HCT116 (cell line): Measurements from ENCODE around the gene CLCN1. TPM values are rescaled to one million over a fixed set of nuclear protein-coding genes. Genes with fewer than 3 reads are reported as not detected.

Source experiments
- ATAC-seq: fragments of 200-7000 bp; cut with Tn5 transposase; 2 replicates; pipeline ENCODE4 v1.9.1; 2020; ENCODE audit warnings: mild to moderate bottlenecking, moderate library complexity
- BruUV-seq: library from RNA; stranded (reverse); fragments of 400-500 nt; replicated peaks from 2 replicates; lab custom pipeline; 2021; lab: Mats Ljungman, UMichigan
- CTCF ChIA-PET: fragments of 300-600 bp; sonication (Branson Sonifier 250); formaldehyde crosslinking; loops from one replicate; lab custom pipeline; 2021; ENCODE audit warnings: antibody characterized with exemption; lab: Charles Lee
- POLR2A ChIA-PET: fragments of 300-600, 350-600 bp; sonication (Branson Sonifier 250); formaldehyde crosslinking; loops from one replicate; lab custom pipeline; 2021; ENCODE audit warnings: antibody characterized with exemption; lab: Charles Lee
- RAD21 ChIA-PET, 2 experiments: fragments of 300-600 bp; sonication (Branson Sonifier 250); formaldehyde crosslinking; loops; one replicate each; lab custom pipeline; 2023; ENCODE audit warnings: low total read pairs in 2 of 2; ENCODE audit not compliant: uncharacterized antibody in 2 of 2, unreplicated experiment in 2 of 2, low non-redundant PET in 1 of 2; lab: Charles Lee
- DNase-seq: peaks from one replicate; pipeline ENCODE4 v3.0.0-alpha.2; 2010; ENCODE audit warnings: low read depth, low spot score
- H2AFZ ChIP-seq: fragments of 200-600 bp; shearing (Covaris generic), sonication (generic); 2 replicates; pipeline ENCODE4 v1.6.1; 2017; ENCODE audit warnings: low read depth, mixed run types, mixed read lengths, antibody characterized with exemption, low read length; ENCODE audit not compliant: poor library complexity, severe bottlenecking
- H3K27ac ChIP-seq: 2 replicates; pipeline ENCODE4 v1.5.1; 2012; ENCODE audit warnings: low read depth, low read length
- H3K27me3 ChIP-seq: fragments of 200-600 bp; sonication (generic); 2 replicates; pipeline ENCODE4 v1.6.1; 2016; ENCODE audit warnings: mixed run types, low read length, mixed read lengths; ENCODE audit not compliant: insufficient read depth
- H3K36me3 ChIP-seq, 2 experiments: fragments of 200-500 bp in 1 of 2; fragments of 200-600 bp in 1 of 2; sonication (Bioruptor generic) in 1 of 2; sonication (generic) in 1 of 2; 2 replicates each; pipeline versions ENCODE4 v1.5.1 to v1.6.1; 2014 to 2016; ENCODE audit warnings: low read length in 2 of 2, inconsistent platforms in 1 of 2, mixed read lengths in 1 of 2, mixed run types in 1 of 2; ENCODE audit not compliant: insufficient read depth in 2 of 2, control insufficient read depth in 1 of 2
- H3K4me1 ChIP-seq, 2 experiments: fragments of 200-600 bp in 1 of 2; sonication (generic) in 1 of 2; 2 replicates each; pipeline versions ENCODE4 v1.5.1 to v1.6.1; 2012 to 2017; ENCODE audit warnings: low read length in 2 of 2, inconsistent platforms in 1 of 2, mild to moderate bottlenecking in 1 of 2, mixed read lengths in 1 of 2, mixed run types in 1 of 2, moderate library complexity in 1 of 2; ENCODE audit not compliant: insufficient read depth in 2 of 2, control insufficient read depth in 1 of 2
- H3K4me2 ChIP-seq: fragments of 200-600 bp; sonication (generic); 2 replicates; pipeline ENCODE4 v1.6.1; 2017; ENCODE audit warnings: mixed run types, low read length, mixed read lengths
- H3K4me3 ChIP-seq, 2 experiments: fragments of 200-600 bp in 1 of 2; sonication (generic) in 1 of 2; replicated peaks in 1 of 2; 2 replicates each; pipeline ENCODE4 v1.5.1; 2011 to 2016; ENCODE audit warnings: low read length in 2 of 2, control low read depth in 1 of 2, low read depth in 1 of 2, mild to moderate bottlenecking in 1 of 2, mixed read lengths in 1 of 2, mixed run types in 1 of 2
- H3K79me2 ChIP-seq: fragments of 200-600 bp; sonication (generic); 2 replicates; pipeline ENCODE4 v1.6.1; 2017; ENCODE audit warnings: mild to moderate bottlenecking, mixed run types, low read length, moderate library complexity, mixed read lengths; ENCODE audit not compliant: insufficient read depth
- H3K9ac ChIP-seq: fragments of 200-600 bp; sonication (generic); 2 replicates; pipeline ENCODE4 v1.6.1; 2016; ENCODE audit warnings: low read length, mixed read lengths
- H3K9me2 ChIP-seq: fragments of 200-600 bp; sonication (generic), shearing (Covaris generic); 2 replicates; pipeline ENCODE4 v1.6.1; 2017; ENCODE audit warnings: mixed run types, mild to moderate bottlenecking, moderate library complexity; ENCODE audit not compliant: insufficient read depth
- H3K9me3 ChIP-seq, 2 experiments: fragments of 200-500 bp in 1 of 2; fragments of 200-600 bp in 1 of 2; sonication (Bioruptor generic) in 1 of 2; sonication (generic) in 1 of 2; 2 replicates each; pipeline ENCODE4 v1.6.1; 2014 to 2017; ENCODE audit warnings: low read length in 2 of 2, mixed read lengths in 2 of 2, inconsistent platforms in 1 of 2, low read depth in 1 of 2, mild to moderate bottlenecking in 1 of 2, mixed run types in 1 of 2, moderate library complexity in 1 of 2; ENCODE audit not compliant: control insufficient read depth in 1 of 2, insufficient read depth in 1 of 2
- H4K20me1 ChIP-seq: fragments of 200-600 bp; sonication (generic), shearing (Covaris generic); 2 replicates; pipeline ENCODE4 v1.6.1; 2017; ENCODE audit warnings: mixed run types, mild to moderate bottlenecking, moderate library complexity; ENCODE audit not compliant: insufficient read depth
- CBX3 ChIP-seq: IDR thresholded peaks from 2 replicates; pipeline ENCODE4 v1.6.1; 2012; ENCODE audit warnings: low read depth
- CEBPB ChIP-seq: IDR thresholded peaks from 2 replicates; pipeline ENCODE4 v1.6.1; 2012; ENCODE audit warnings: low read depth
- CTCF ChIP-seq, 3 experiments: fragments of 200-600 bp in 1 of 3; sonication (generic) in 1 of 3; IDR thresholded peaks in 2 of 3; conservative IDR thresholded peaks in 1 of 3; 2 replicates each; pipeline ENCODE4 v1.5.1; 2012 to 2017; ENCODE audit warnings: low read depth in 2 of 3, low read length in 2 of 3, antibody characterized with exemption in 1 of 3, borderline replicate concordance in 1 of 3, control low read depth in 1 of 3, mild to moderate bottlenecking in 1 of 3, mixed read lengths in 1 of 3, mixed run types in 1 of 3, moderate library complexity in 1 of 3; ENCODE audit not compliant: insufficient read depth in 1 of 3
- ELF1 ChIP-seq: IDR thresholded peaks from 2 replicates; pipeline ENCODE4 v1.6.1; 2012; ENCODE audit warnings: low read depth, borderline replicate concordance
- EZH2phosphoT487 ChIP-seq: fragments of 200-600 bp; IDR thresholded peaks from 2 replicates; pipeline ENCODE4 v1.6.1; 2018; ENCODE audit warnings: antibody characterized with exemption, borderline replicate concordance
- JUND ChIP-seq: IDR thresholded peaks from 2 replicates; pipeline ENCODE4 v1.6.1; 2012
- MAX ChIP-seq: IDR thresholded peaks from 2 replicates; pipeline ENCODE4 v1.6.1; 2012
- RAD21 ChIP-seq: IDR thresholded peaks from 2 replicates; pipeline ENCODE4 v1.6.1; 2012; ENCODE audit warnings: low read depth, mild to moderate bottlenecking
- SIN3A ChIP-seq: IDR thresholded peaks from 2 replicates; pipeline ENCODE4 v1.6.1; 2012; ENCODE audit warnings: low read depth
- SP1 ChIP-seq: IDR thresholded peaks from 2 replicates; pipeline ENCODE4 v1.6.1; 2012; ENCODE audit warnings: low read depth
- SRF ChIP-seq: IDR thresholded peaks from 2 replicates; pipeline ENCODE4 v1.6.1; 2012; ENCODE audit warnings: low read depth
- TCF7L2 ChIP-seq: IDR thresholded peaks from 2 replicates; pipeline ENCODE4 v1.7.0; 2011; ENCODE audit warnings: borderline replicate concordance, inconsistent platforms; ENCODE audit not compliant: insufficient read depth, insufficient read length; ENCODE audit errors: extremely low read depth
- YY1 ChIP-seq: IDR thresholded peaks from 2 replicates; pipeline ENCODE4 v1.6.1; 2011; ENCODE audit warnings: low read length, low read depth, moderate library complexity, mild to moderate bottlenecking; ENCODE audit not compliant: insufficient replicate concordance; ENCODE audit errors: extremely low read depth
- ZBTB33 ChIP-seq: IDR thresholded peaks from 2 replicates; pipeline ENCODE4 v1.6.1; 2011; ENCODE audit warnings: mild to moderate bottlenecking, low read length, moderate library complexity; ENCODE audit not compliant: insufficient replicate concordance; ENCODE audit errors: extremely low read depth
- ZFX ChIP-seq: fragments of 450-650 bp; IDR thresholded peaks from 2 replicates; pipeline ENCODE4 v1.6.1; 2017
- intact Hi-C: fragments of 100-400 bp; cut with micrococcal nuclease; formaldehyde crosslinking; loops from 2 replicates; pipeline ENCODE4 v1.10.0; 2022
- total RNA-seq: library from RNA; stranded (reverse); gene quantifications from one replicate; pipeline ENCODE4 v1.2.1, GENCODE V29; 2021; ENCODE audit not compliant: unreplicated experiment

Gene CLCN1
- total RNA-seq, 1 experiment from 2014 or later: 0.47 TPM

GRCh38 chr7:143399642-143400041 lies 83.7 kb downstream of the CLCN1 start:
- intact Hi-C loops: no loop called here
- H2AFZ ChIP-seq: no peak overlapping the region
- no TSS peak for BruUV-seq

GRCh38 chr7:143401265-143401664 lies 85.4 kb downstream of the CLCN1 start:
- H3K4me1 ChIP-seq: no peaks in the 10 kb centered on the region
- ChIA-PET CTCF (no interaction called here), POLR2A (no interaction called here), RAD21 (no interaction called here)
- no peak for ATAC-seq
- H3K4me3 ChIP-seq: no peak overlapping the region
- no peaks in the 10 kb centered on the region for H3K9me3 ChIP-seq
- no TSS peak for BruUV-seq
- H3K79me2 ChIP-seq: no peaks in the 10 kb centered on the region
- no peak for DNase-seq
- H3K9ac ChIP-seq: no peak overlapping the region
- no peaks in the 10 kb centered on the region for H3K9me2 ChIP-seq
- H3K36me3 ChIP-seq: peaks cover 0 to 3% of the 10 kb centered on the region in 2 experiments; a peak in 2 of 4 replicates
- no peaks in the 10 kb centered on the region for H4K20me1 ChIP-seq
- H3K4me2 ChIP-seq: no peak overlapping the region
- intact Hi-C loops: no loop called here
- no peak overlapping the region for H3K27ac ChIP-seq
- no peak overlapping the region for H2AFZ ChIP-seq
- H3K27me3 ChIP-seq: no peaks in the 10 kb centered on the region
- no peak for TF ChIP-seq ZFX
- no peak for TF ChIP-seq CTCF (IDR thresholded peaks at IDR 0.05 in 2 of 3, conservative IDR thresholded peaks at IDR 0.05 in 1 of 3; ENCODE audit: borderline replicate concordance in 1 of 3, insufficient read depth in 1 of 3, low read depth in 2 of 3, low read length in 2 of 3)
- TF ChIP-seq TCF7L2: no peak
- no peak for TF ChIP-seq ELF1
- TF ChIP-seq CBX3: no peak
- TF ChIP-seq ZBTB33: no peak
- TF ChIP-seq YY1: no peak
- no peak for TF ChIP-seq EZH2phosphoT487
- no peak for TF ChIP-seq SRF
- no peak for TF ChIP-seq CEBPB
- TF ChIP-seq MAX: no peak
- TF ChIP-seq SP1: no peak
- TF ChIP-seq SIN3A: no peak

More at GRCh38 chr7:143399642-143400041, 83.7 kb downstream of the CLCN1 start:
- Histone ChIP-seq H3K9me2 (no peaks in the 10 kb centered on the region), H3K9ac (no peak overlapping the region), H3K4me2 (no peak overlapping the region), H4K20me1 (no peaks in the 10 kb centered on the region), H3K4me3 (no peak overlapping the region), H3K79me2 (no peaks in the 10 kb centered on the region), H3K27ac (no peak overlapping the region), H3K36me3 (peaks cover 0 to 3% of the 10 kb centered on the region in 2 experiments; a peak in 2 of 4 replicates), H3K27me3 (no peaks in the 10 kb centered on the region), H3K9me3 (no peaks in the 10 kb centered on the region), H3K4me1 (no peaks in the 10 kb centered on the region)
- RAD21 ChIA-PET: no interaction called here
- POLR2A ChIA-PET: no interaction called here
- no peak for ATAC-seq
- DNase-seq: no peak
- CTCF ChIA-PET: no interaction called here
- TF ChIP-seq TCF7L2 (no peak), RAD21 (no peak), JUND (no peak)
